ENCODE results near the gene KIF26B.
A peak's percentile ranks its signal among the peaks of the same experiment; 100 is the strongest.

The KIF26B gene

GRCh38 chr1:245466261-245466660 is 311.5 kb downstream of the KIF26B start:
- DNase-seq (ENCODE audit: low read depth): no peak

GRCh38 chr1:245467804-245468203 is 313.0 kb downstream of the KIF26B start:
- DNase-seq (ENCODE audit: low read depth): no peak

GRCh38 chr1:245469006-245469405 is 314.2 kb downstream of the KIF26B start:
- no peak for DNase-seq (ENCODE audit: low read depth)

- DNase-seq (ENCODE audit: low read depth): no peak
Observed at GRCh38 chr1:245469734-245470133, 314.9 kb downstream of the KIF26B start.

- peak; percentile 24 for DNase-seq (ENCODE audit: low read depth)
Observed at GRCh38 chr1:245475126-245475525, 320.3 kb downstream of the KIF26B start.

GRCh38 chr1:245475961-245476516 is 321.3 kb downstream of the KIF26B start:
- DNase-seq (ENCODE audit: low read depth): no peak

- DNase-seq (ENCODE audit: low read depth): no peak
Observed at GRCh38 chr1:245477941-245478340, 323.2 kb downstream of the KIF26B start.

- DNase-seq (ENCODE audit: low read depth): no peak
Observed at GRCh38 chr1:245480393-245481120, 325.8 kb downstream of the KIF26B start.

GRCh38 chr1:245481261-245481660 is 326.5 kb downstream of the KIF26B start:
- DNase-seq (ENCODE audit: low read depth): no peak

- no peak for DNase-seq (ENCODE audit: low read depth)
Observed at GRCh38 chr1:245483247-245483646, 328.5 kb downstream of the KIF26B start.

- DNase-seq (ENCODE audit: low read depth): no peak
Observed at GRCh38 chr1:245484176-245484575, 329.4 kb downstream of the KIF26B start.

GRCh38 chr1:245485996-245486395 is 331.2 kb downstream of the KIF26B start:
- no peak for DNase-seq (ENCODE audit: low read depth)

- DNase-seq (ENCODE audit: low read depth): no peak
Observed at GRCh38 chr1:245486775-245487470, 332.1 kb downstream of the KIF26B start.

- DNase-seq (ENCODE audit: low read depth): no peak
Observed at GRCh38 chr1:245488346-245489129, 333.8 kb downstream of the KIF26B start.

GRCh38 chr1:245489838-245490237 is 335.1 kb downstream of the KIF26B start:
- no peak for DNase-seq (ENCODE audit: low read depth)

- no peak for DNase-seq (ENCODE audit: low read depth)
Observed at GRCh38 chr1:245493029-245493428, 338.2 kb downstream of the KIF26B start.

- no peak for DNase-seq (ENCODE audit: low read depth)
Observed at GRCh38 chr1:245495681-245496080, 340.9 kb downstream of the KIF26B start.

GRCh38 chr1:245500546-245500945 is 345.8 kb downstream of the KIF26B start:
- DNase-seq (ENCODE audit: low read depth): peak; percentile 79

GRCh38 chr1:245501633-245502032 is 346.8 kb downstream of the KIF26B start:
- no peak for DNase-seq (ENCODE audit: low read depth)

- DNase-seq (ENCODE audit: low read depth): no peak
Observed at GRCh38 chr1:245503548-245503947, 348.8 kb downstream of the KIF26B start.

GRCh38 chr1:245510144-245510543 is 355.4 kb downstream of the KIF26B start:
- no peak for DNase-seq (ENCODE audit: low read depth)

GRCh38 chr1:245512181-245512888 is 357.6 kb downstream of the KIF26B start:
- no peak for DNase-seq (ENCODE audit: low read depth)

All from GM04503 (cell line).